HepG2 (cell line): ENCODE measurements around the gene EIF4G1. TPM values are rescaled to one million over a fixed set of nuclear protein-coding genes. Genes with fewer than 3 reads are reported as not detected.

Experiments used
- ATM ChIP-seq: fragments of 450-650 bp; IDR thresholded peaks from 2 replicates; pipeline ENCODE4 v1.7.1; 2017; ENCODE audit warnings: mild to moderate bottlenecking, borderline replicate concordance
- CBFB ChIP-seq: sonication (generic); formaldehyde crosslinking; IDR thresholded peaks from 2 replicates; pipeline ENCODE4 v1.4.0; 2020; ENCODE audit warnings: missing genetic modification reagents
- HNRNPLL ChIP-seq: fragments of 200-400 bp; formaldehyde crosslinking; IDR thresholded peaks from 2 replicates; pipeline ENCODE4 v1.6.1; 2017; ENCODE audit warnings: mild to moderate bottlenecking, low read depth, low read length; ENCODE audit not compliant: poor library complexity, severe bottlenecking
- IRF2 ChIP-seq: IDR thresholded peaks from 2 replicates; pipeline ENCODE4 v1.6.1; 2018; ENCODE audit warnings: missing genetic modification reagents, missing compliant biosample characterization
- KDM2A ChIP-seq: sonication (generic); formaldehyde crosslinking; IDR thresholded peaks from 2 replicates; pipeline ENCODE4 v1.4.0; 2020; ENCODE audit warnings: low read depth, missing genetic modification reagents, borderline replicate concordance
- PHF20 ChIP-seq: sonication (generic); formaldehyde crosslinking; IDR thresholded peaks from 2 replicates; pipeline ENCODE4 v1.5.0; 2020; ENCODE audit warnings: mild to moderate bottlenecking, missing genetic modification reagents
- RBFOX2 ChIP-seq: fragments of 200-400 bp; formaldehyde crosslinking; IDR thresholded peaks from 2 replicates; pipeline ENCODE4 v1.6.1; 2017; ENCODE audit warnings: low read depth, mild to moderate bottlenecking, low read length
- SP4 ChIP-seq: sonication (generic); formaldehyde crosslinking; IDR thresholded peaks from 2 replicates; pipeline ENCODE4 v1.8.1; 2023; ENCODE audit warnings: mild to moderate bottlenecking, missing genetic modification reagents
- ZIK1 ChIP-seq: sonication (generic); formaldehyde crosslinking; IDR thresholded peaks from 2 replicates; pipeline ENCODE4 v1.5.0; 2020; ENCODE audit warnings: mild to moderate bottlenecking, low read depth, missing genetic modification reagents, borderline replicate concordance
- ZKSCAN1 ChIP-seq: fragments of 150-350 bp; IDR thresholded peaks from 2 replicates; pipeline ENCODE4 v1.6.1; 2014; ENCODE audit warnings: low read length
- ZNF251 ChIP-seq: sonication (generic); formaldehyde crosslinking; IDR thresholded peaks from 2 replicates; pipeline ENCODE4 v1.9.0; 2021; ENCODE audit warnings: mild to moderate bottlenecking, missing genetic modification reagents
- ZNF558 ChIP-seq: sonication (generic); formaldehyde crosslinking; IDR thresholded peaks from 2 replicates; pipeline ENCODE4 v1.9.0; 2022; ENCODE audit warnings: mild to moderate bottlenecking, missing genetic modification reagents, borderline replicate concordance
- ZNF619 ChIP-seq: sonication (generic); formaldehyde crosslinking; IDR thresholded peaks from 2 replicates; pipeline ENCODE4 v1.4.0; 2020; ENCODE audit warnings: mild to moderate bottlenecking, missing genetic modification reagents
- ZNF644 ChIP-seq: IDR thresholded peaks from 2 replicates; pipeline ENCODE4 v1.6.1; 2016; ENCODE audit warnings: low read depth
- polyA plus RNA-seq, 8 experiments: library from polyadenylated mRNA; depleted of rRNA in 3 of 8; stranded (reverse) in 7 of 8; unstranded in 1 of 8; fragments of >200 nt; fragmentation: Illumina TruSeq in 4 of 8; extraction: Trizol in 4 of 8; gene quantifications; 2 replicates each; pipeline versions ENCODE4 v1.2.1 to v1.2.3, GENCODE V29; 2011 to 2016; ENCODE audit warnings: low read depth in 4 of 8, missing spikeins in 1 of 8, mixed read lengths in 1 of 8; ENCODE audit not compliant: insufficient read depth in 1 of 8
- total RNA-seq, 5 experiments: library from RNA; depleted of rRNA; stranded (reverse); fragments of >200 nt; fragmentation: Illumina TruSeq; extraction: Trizol; gene quantifications; 2 replicates each; pipeline ENCODE4 v1.2.3, GENCODE V29; 2016; ENCODE audit warnings: low read depth in 1 of 5
- TF ChIP-seq, protein P1 (sequence below), 2 experiments: sonication (generic) in 1 of 2; formaldehyde crosslinking in 1 of 2; IDR thresholded peaks; 2 replicates each; pipeline versions ENCODE4 v1.4.0 to v1.6.1; 2018 to 2020; ENCODE audit warnings: missing genetic modification reagents in 2 of 2, borderline replicate concordance in 1 of 2, low read depth in 1 of 2, mild to moderate bottlenecking in 1 of 2, missing biosample characterization in 1 of 2
- TF ChIP-seq, protein P2 (sequence below): sonication (generic); formaldehyde crosslinking; IDR thresholded peaks from 2 replicates; pipeline ENCODE4 v1.5.1; 2020; ENCODE audit warnings: mild to moderate bottlenecking, missing genetic modification reagents, moderate library complexity
- TF ChIP-seq, protein P3 (sequence below): sonication (generic); formaldehyde crosslinking; IDR thresholded peaks from 2 replicates; pipeline ENCODE4 v1.8.0; 2022; ENCODE audit warnings: mild to moderate bottlenecking, missing genetic modification reagents
- TF ChIP-seq, protein P4 (sequence below), 2 experiments: fragments of 450-650 bp in 1 of 2; sonication (generic) in 1 of 2; formaldehyde crosslinking; IDR thresholded peaks; 2 replicates each; pipeline versions ENCODE4 v1.5.0 to v1.8.0; 2020 to 2022; ENCODE audit warnings: mild to moderate bottlenecking in 1 of 2, missing genetic modification reagents in 1 of 2
- TF ChIP-seq, protein P5 (sequence below): sonication (generic); formaldehyde crosslinking; IDR thresholded peaks from 2 replicates; pipeline ENCODE4 v1.4.0; 2020; ENCODE audit warnings: missing genetic modification reagents

Gene EIF4G1
- total and polyA plus RNA-seq, 2 of the 13 experiments (the other 11 are each of a cell fraction or from before 2014, with no cell fraction given) = 208 to 213 TPM

DNA sequence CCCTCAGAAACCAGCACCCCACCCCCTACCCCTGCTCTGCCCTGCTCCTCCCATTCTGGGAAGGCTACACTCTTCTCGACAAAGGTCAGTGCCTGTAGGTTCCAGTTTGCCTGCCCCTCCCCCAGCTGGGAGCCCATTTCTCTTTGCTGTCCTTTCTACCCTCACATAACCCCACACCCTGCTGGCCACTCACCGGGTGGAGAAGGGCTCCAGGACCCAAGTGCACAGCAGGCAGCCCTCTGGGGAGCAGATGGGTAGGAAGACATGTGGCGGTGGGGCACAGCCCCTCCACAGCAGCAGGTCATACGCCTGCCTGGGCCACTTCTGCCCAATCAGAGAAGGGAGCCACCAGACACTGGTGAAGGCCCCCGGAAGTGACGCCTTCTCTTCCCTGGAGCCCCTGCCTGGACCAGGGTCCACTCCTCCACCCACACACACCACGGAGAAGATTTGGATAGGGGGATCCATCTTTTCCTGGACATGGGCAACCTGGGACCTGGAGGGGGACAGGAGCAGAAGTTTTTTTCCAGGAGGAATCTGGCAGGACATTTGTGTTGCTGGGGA, 63.6 kb downstream of the EIF4G1 start, which contains the start of gene THPO (continued):
- TF ChIP-seq ATM = no peak
- no peak for TF ChIP-seq ZKSCAN1
- TF ChIP-seq, protein P1, sequence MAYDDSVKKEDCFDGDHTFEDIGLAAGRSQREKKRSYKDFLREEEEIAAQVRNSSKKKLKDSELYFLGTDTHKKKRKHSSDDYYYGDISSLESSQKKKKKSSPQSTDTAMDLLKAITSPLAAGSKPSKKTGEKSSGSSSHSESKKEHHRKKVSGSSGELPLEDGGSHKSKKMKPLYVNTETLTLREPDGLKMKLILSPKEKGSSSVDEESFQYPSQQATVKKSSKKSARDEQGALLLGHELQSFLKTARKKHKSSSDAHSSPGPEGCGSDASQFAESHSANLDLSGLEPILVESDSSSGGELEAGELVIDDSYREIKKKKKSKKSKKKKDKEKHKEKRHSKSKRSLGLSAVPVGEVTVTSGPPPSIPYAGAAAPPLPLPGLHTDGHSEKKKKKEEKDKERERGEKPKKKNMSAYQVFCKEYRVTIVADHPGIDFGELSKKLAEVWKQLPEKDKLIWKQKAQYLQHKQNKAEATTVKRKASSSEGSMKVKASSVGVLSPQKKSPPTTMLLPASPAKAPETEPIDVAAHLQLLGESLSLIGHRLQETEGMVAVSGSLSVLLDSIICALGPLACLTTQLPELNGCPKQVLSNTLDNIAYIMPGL (CRISPR knock-in tag; IDR thresholded peaks at IDR 0.05; ENCODE audit: borderline replicate concordance in 1 of 2, low read depth in 1 of 2) = peak; percentile 23 to 89; a peak in 2 of 4 replicates
- TF ChIP-seq, protein P2, sequence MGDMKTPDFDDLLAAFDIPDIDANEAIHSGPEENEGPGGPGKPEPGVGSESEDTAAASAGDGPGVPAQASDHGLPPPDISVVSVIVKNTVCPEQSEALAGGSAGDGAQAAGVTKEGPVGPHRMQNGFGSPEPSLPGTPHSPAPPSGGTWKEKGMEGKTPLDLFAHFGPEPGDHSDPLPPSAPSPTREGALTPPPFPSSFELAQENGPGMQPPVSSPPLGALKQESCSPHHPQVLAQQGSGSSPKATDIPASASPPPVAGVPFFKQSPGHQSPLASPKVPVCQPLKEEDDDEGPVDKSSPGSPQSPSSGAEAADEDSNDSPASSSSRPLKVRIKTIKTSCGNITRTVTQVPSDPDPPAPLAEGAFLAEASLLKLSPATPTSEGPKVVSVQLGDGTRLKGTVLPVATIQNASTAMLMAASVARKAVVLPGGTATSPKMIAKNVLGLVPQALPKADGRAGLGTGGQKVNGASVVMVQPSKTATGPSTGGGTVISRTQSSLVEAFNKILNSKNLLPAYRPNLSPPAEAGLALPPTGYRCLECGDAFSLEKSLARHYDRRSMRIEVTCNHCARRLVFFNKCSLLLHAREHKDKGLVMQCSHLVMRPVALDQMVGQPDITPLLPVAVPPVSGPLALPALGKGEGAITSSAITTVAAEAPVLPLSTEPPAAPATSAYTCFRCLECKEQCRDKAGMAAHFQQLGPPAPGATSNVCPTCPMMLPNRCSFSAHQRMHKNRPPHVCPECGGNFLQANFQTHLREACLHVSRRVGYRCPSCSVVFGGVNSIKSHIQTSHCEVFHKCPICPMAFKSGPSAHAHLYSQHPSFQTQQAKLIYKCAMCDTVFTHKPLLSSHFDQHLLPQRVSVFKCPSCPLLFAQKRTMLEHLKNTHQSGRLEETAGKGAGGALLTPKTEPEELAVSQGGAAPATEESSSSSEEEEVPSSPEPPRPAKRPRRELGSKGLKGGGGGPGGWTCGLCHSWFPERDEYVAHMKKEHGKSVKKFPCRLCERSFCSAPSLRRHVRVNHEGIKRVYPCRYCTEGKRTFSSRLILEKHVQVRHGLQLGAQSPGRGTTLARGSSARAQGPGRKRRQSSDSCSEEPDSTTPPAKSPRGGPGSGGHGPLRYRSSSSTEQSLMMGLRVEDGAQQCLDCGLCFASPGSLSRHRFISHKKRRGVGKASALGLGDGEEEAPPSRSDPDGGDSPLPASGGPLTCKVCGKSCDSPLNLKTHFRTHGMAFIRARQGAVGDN (CRISPR knock-in tag) = peak; percentile 95
- TF ChIP-seq, protein P3, sequence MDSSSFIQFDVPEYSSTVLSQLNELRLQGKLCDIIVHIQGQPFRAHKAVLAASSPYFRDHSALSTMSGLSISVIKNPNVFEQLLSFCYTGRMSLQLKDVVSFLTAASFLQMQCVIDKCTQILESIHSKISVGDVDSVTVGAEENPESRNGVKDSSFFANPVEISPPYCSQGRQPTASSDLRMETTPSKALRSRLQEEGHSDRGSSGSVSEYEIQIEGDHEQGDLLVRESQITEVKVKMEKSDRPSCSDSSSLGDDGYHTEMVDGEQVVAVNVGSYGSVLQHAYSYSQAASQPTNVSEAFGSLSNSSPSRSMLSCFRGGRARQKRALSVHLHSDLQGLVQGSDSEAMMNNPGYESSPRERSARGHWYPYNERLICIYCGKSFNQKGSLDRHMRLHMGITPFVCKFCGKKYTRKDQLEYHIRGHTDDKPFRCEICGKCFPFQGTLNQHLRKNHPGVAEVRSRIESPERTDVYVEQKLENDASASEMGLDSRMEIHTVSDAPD (CRISPR knock-in tag) = peak; percentile 64; the same call in 1 of the 2 replicates
- peak; percentile 18; the same call in 1 of the 2 replicates for TF ChIP-seq ZNF558
- peak; percentile 39 for TF ChIP-seq IRF2 (CRISPR knock-in tag)
- TF ChIP-seq PHF20 (CRISPR knock-in tag) = peak; percentile 72
- peak; percentile 61; the same call in 1 of the 2 replicates for TF ChIP-seq SP4 (CRISPR knock-in tag)
- TF ChIP-seq RBFOX2 = peak; percentile 41; the same call in 1 of the 2 replicates
- TF ChIP-seq, protein P4, sequence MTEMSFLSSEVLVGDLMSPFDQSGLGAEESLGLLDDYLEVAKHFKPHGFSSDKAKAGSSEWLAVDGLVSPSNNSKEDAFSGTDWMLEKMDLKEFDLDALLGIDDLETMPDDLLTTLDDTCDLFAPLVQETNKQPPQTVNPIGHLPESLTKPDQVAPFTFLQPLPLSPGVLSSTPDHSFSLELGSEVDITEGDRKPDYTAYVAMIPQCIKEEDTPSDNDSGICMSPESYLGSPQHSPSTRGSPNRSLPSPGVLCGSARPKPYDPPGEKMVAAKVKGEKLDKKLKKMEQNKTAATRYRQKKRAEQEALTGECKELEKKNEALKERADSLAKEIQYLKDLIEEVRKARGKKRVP (CRISPR knock-in tag; IDR thresholded peaks at IDR 0.05) = peak in 1 of 2 experiments; percentile 57; a peak in 2 of 4 replicates
- TF ChIP-seq ZIK1 (CRISPR knock-in tag) = 0 out of 2 replicates have a peak, but pooled peaks have one; percentile 33
- TF ChIP-seq ZNF644 = no peak
- TF ChIP-seq ZNF251 (CRISPR knock-in tag) = no peak
- TF ChIP-seq, protein P5, sequence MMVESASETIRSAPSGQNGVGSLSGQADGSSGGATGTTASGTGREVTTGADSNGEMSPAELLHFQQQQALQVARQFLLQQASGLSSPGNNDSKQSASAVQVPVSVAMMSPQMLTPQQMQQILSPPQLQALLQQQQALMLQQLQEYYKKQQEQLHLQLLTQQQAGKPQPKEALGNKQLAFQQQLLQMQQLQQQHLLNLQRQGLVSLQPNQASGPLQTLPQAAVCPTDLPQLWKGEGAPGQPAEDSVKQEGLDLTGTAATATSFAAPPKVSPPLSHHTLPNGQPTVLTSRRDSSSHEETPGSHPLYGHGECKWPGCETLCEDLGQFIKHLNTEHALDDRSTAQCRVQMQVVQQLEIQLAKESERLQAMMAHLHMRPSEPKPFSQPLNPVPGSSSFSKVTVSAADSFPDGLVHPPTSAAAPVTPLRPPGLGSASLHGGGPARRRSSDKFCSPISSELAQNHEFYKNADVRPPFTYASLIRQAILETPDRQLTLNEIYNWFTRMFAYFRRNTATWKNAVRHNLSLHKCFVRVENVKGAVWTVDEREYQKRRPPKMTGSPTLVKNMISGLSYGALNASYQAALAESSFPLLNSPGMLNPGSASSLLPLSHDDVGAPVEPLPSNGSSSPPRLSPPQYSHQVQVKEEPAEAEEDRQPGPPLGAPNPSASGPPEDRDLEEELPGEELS (CRISPR knock-in tag) = peak; percentile 30; the same call in 1 of the 2 replicates
- peak; percentile 64 for TF ChIP-seq KDM2A (CRISPR knock-in tag)
- TF ChIP-seq HNRNPLL = peak; percentile 28
- no peak for TF ChIP-seq CBFB (CRISPR knock-in tag)
- TF ChIP-seq ZNF619 (CRISPR knock-in tag) = peak; percentile 85
